Measurements from ENCODE around the gene THAP9.
A peak's percentile ranks its signal among the peaks of the same experiment; 100 is the strongest.
"Not testable (repeated sequence)": the region's sequence is repeated elsewhere in the genome, so short reads cannot be mapped to it uniquely, and the experiment has no call there.

THAP9 gene

GRCh38 chr4:82903737-82904136 lies 3.2 kb downstream of the THAP9 start:
- no peak overlapping the region for H3K4me3 Mint-ChIP-seq
- H3K27me3 Mint-ChIP-seq, result no peaks in the 10 kb centered on the region
- no peak for DNase-seq
- H3K27ac Mint-ChIP-seq, result peak overlapping the region in 1 of 2 donors; percentile 38
- ATAC-seq (replicated peaks), result no peak
- peaks cover 4% of the 10 kb centered on the region in 2 donors for H3K4me1 Mint-ChIP-seq (ENCODE audit: low read depth in 2 of 2)
- peaks cover 15% of the 10 kb centered on the region for H3K36me3 Mint-ChIP-seq (ENCODE audit: insufficient read depth)
- no peaks in the 10 kb centered on the region for H3K9me3 Mint-ChIP-seq

GRCh38 chr4:82905205-82905604 lies 4.7 kb downstream of the THAP9 start:
- H3K27ac Mint-ChIP-seq, result peak overlapping the region; percentile 10 to 35
- H3K36me3 Mint-ChIP-seq (ENCODE audit: insufficient read depth), result peaks cover 15% of the 10 kb centered on the region
- no peaks in the 10 kb centered on the region for H3K9me3 Mint-ChIP-seq
- H3K4me3 Mint-ChIP-seq, result peak overlapping the region; percentile 16 to 22
- DNase-seq, result no peak
- no peaks in the 10 kb centered on the region for H3K27me3 Mint-ChIP-seq
- H3K4me1 Mint-ChIP-seq (ENCODE audit: low read depth in 2 of 2), result peaks cover 4% of the 10 kb centered on the region in 2 donors
- ATAC-seq (replicated peaks), result no peak

GRCh38 chr4:82906469-82906868 lies 5.9 kb downstream of the THAP9 start:
- ATAC-seq (replicated peaks), result no peak
- Mint-ChIP-seq H3K27me3 (no peaks in the 10 kb centered on the region), H3K27ac (peak overlapping the region in 1 of 2 donors; percentile 35), H3K36me3 (ENCODE audit: insufficient read depth) (peaks cover 15% of the 10 kb centered on the region), H3K4me1 (ENCODE audit: low read depth in 2 of 2) (peaks cover 4% of the 10 kb centered on the region in 2 donors), H3K9me3 (no peaks in the 10 kb centered on the region), H3K4me3 (no peak overlapping the region)
- no peak for DNase-seq

GRCh38 chr4:82909326-82909725 lies 8.8 kb downstream of the THAP9 start:
- Mint-ChIP-seq H3K4me1 (ENCODE audit: low read depth in 2 of 2) (peaks cover 4% of the 10 kb centered on the region in 2 donors), H3K36me3 (ENCODE audit: insufficient read depth) (peaks cover 9% of the 10 kb centered on the region), H3K27ac (no peak overlapping the region), H3K4me3 (no peak overlapping the region), H3K27me3 (no peaks in the 10 kb centered on the region), H3K9me3 (no peaks in the 10 kb centered on the region)
- DNase-seq (no peak), ATAC-seq (replicated peaks) (no peak)

- H3K27me3 Mint-ChIP-seq, result no peaks in the 10 kb centered on the region
- H3K27ac Mint-ChIP-seq, result no peak overlapping the region
- H3K4me3 Mint-ChIP-seq, result no peak overlapping the region
- H3K9me3 Mint-ChIP-seq, result no peaks in the 10 kb centered on the region
- H3K36me3 Mint-ChIP-seq (ENCODE audit: insufficient read depth), result no peaks in the 10 kb centered on the region
- ATAC-seq (replicated peaks) (no peak), DNase-seq (no peak)
- no peaks in the 10 kb centered on the region for H3K4me1 Mint-ChIP-seq (ENCODE audit: low read depth in 2 of 2)
Measured at GRCh38 chr4:82913305-82913704, 12.8 kb downstream of the THAP9 start.

GRCh38 chr4:82913968-82914367 lies 13.4 kb downstream of the THAP9 start:
- H3K4me1 Mint-ChIP-seq (ENCODE audit: low read depth in 2 of 2), result not testable (repeated sequence)

GRCh38 chr4:82918091-82918490 lies 17.6 kb downstream of the THAP9 start:
- Mint-ChIP-seq H3K27me3 (no peaks in the 10 kb centered on the region), H3K9me3 (no peaks in the 10 kb centered on the region), H3K4me1 (ENCODE audit: low read depth in 2 of 2) (no peaks in the 10 kb centered on the region), H3K4me3 (no peak overlapping the region), H3K27ac (peak overlapping the region in 1 of 2 donors; percentile 20), H3K36me3 (ENCODE audit: insufficient read depth) (peaks cover 2% of the 10 kb centered on the region)
- ATAC-seq (replicated peaks), result no peak
- no peak for DNase-seq

More at GRCh38 chr4:82913968-82914367, 13.4 kb downstream of the THAP9 start:
- not testable (repeated sequence) for ATAC-seq (replicated peaks); H3K4me3 Mint-ChIP-seq; H3K36me3 Mint-ChIP-seq (ENCODE audit: insufficient read depth); H3K27ac Mint-ChIP-seq; DNase-seq; H3K27me3 Mint-ChIP-seq; H3K9me3 Mint-ChIP-seq

GRCh38 chr4:82919386-82919785 lies 18.9 kb downstream of the THAP9 start:
- H3K36me3 Mint-ChIP-seq (ENCODE audit: insufficient read depth), result peaks cover 2% of the 10 kb centered on the region
- H3K27ac Mint-ChIP-seq, result no peak overlapping the region

GRCh38 chr4:82921795-82922194 lies 21.3 kb downstream of the THAP9 start:
- Mint-ChIP-seq H3K4me3 (no peak overlapping the region), H3K9me3 (no peaks in the 10 kb centered on the region), H3K4me1 (ENCODE audit: low read depth in 2 of 2) (no peaks in the 10 kb centered on the region), H3K36me3 (ENCODE audit: insufficient read depth) (peaks cover 7% of the 10 kb centered on the region), H3K27me3 (no peaks in the 10 kb centered on the region), H3K27ac (peak overlapping the region in 1 of 2 donors; percentile 13)
- no peak for ATAC-seq (replicated peaks)
- no peak for DNase-seq

More at GRCh38 chr4:82919386-82919785, 18.9 kb downstream of the THAP9 start:
- DNase-seq (no peak), ATAC-seq (replicated peaks) (no peak)
- no peaks in the 10 kb centered on the region for H3K4me1 Mint-ChIP-seq (ENCODE audit: low read depth in 2 of 2)
- H3K4me3 Mint-ChIP-seq, result no peak overlapping the region
- H3K9me3 Mint-ChIP-seq, result no peaks in the 10 kb centered on the region
- H3K27me3 Mint-ChIP-seq, result no peaks in the 10 kb centered on the region

GRCh38 chr4:82930848-82931755 lies 30.6 kb downstream of the THAP9 start:
- Mint-ChIP-seq H3K36me3 (ENCODE audit: insufficient read depth) (peaks cover 26% of the 10 kb centered on the region), H3K9me3 (no peaks in the 10 kb centered on the region), H3K4me3 (no peak overlapping the region), H3K27ac (no peak overlapping the region), H3K27me3 (no peaks in the 10 kb centered on the region), H3K4me1 (ENCODE audit: low read depth in 2 of 2) (no peaks in the 10 kb centered on the region)
- DNase-seq (no peak), ATAC-seq (replicated peaks) (no peak)

GRCh38 chr4:82934441-82934840 lies 33.9 kb downstream of the THAP9 start:
- H3K27ac Mint-ChIP-seq, result no peak overlapping the region
- no peak overlapping the region for H3K4me3 Mint-ChIP-seq
- H3K36me3 Mint-ChIP-seq (ENCODE audit: insufficient read depth), result peaks cover 37% of the 10 kb centered on the region
- H3K9me3 Mint-ChIP-seq, result no peaks in the 10 kb centered on the region
- H3K4me1 Mint-ChIP-seq (ENCODE audit: low read depth in 2 of 2), result no peaks in the 10 kb centered on the region
- H3K27me3 Mint-ChIP-seq, result no peaks in the 10 kb centered on the region
- DNase-seq (no peak), ATAC-seq (replicated peaks) (no peak)

GRCh38 chr4:82939414-82939813 lies 38.9 kb downstream of the THAP9 start:
- DNase-seq (no peak), ATAC-seq (replicated peaks) (no peak)
- no peaks in the 10 kb centered on the region for H3K9me3 Mint-ChIP-seq
- no peak overlapping the region for H3K4me3 Mint-ChIP-seq
- peak overlapping the region in 1 of 2 donors; percentile 77 for H3K27ac Mint-ChIP-seq
- H3K4me1 Mint-ChIP-seq (ENCODE audit: low read depth in 2 of 2), result no peaks in the 10 kb centered on the region
- peaks cover 25% of the 10 kb centered on the region for H3K36me3 Mint-ChIP-seq (ENCODE audit: insufficient read depth)
- H3K27me3 Mint-ChIP-seq, result no peaks in the 10 kb centered on the region

- no peaks in the 10 kb centered on the region for H3K4me1 Mint-ChIP-seq (ENCODE audit: low read depth in 2 of 2)
- H3K27me3 Mint-ChIP-seq, result no peaks in the 10 kb centered on the region
- H3K27ac Mint-ChIP-seq, result no peak overlapping the region
- H3K36me3 Mint-ChIP-seq (ENCODE audit: insufficient read depth), result peaks cover 5% of the 10 kb centered on the region
- H3K4me3 Mint-ChIP-seq, result no peak overlapping the region
- ATAC-seq (replicated peaks) (no peak), DNase-seq (no peak)
- H3K9me3 Mint-ChIP-seq, result no peaks in the 10 kb centered on the region
Measured at GRCh38 chr4:82947498-82947897, 47.0 kb downstream of the THAP9 start.

GRCh38 chr4:82948647-82949204 lies 48.2 kb downstream of the THAP9 start:
- H3K27ac Mint-ChIP-seq, result no peak overlapping the region
- no peaks in the 10 kb centered on the region for H3K27me3 Mint-ChIP-seq
- DNase-seq (no peak), ATAC-seq (replicated peaks) (no peak)
- H3K36me3 Mint-ChIP-seq (ENCODE audit: insufficient read depth), result peaks cover 14% of the 10 kb centered on the region
- H3K9me3 Mint-ChIP-seq, result no peaks in the 10 kb centered on the region
- H3K4me1 Mint-ChIP-seq (ENCODE audit: low read depth in 2 of 2), result no peaks in the 10 kb centered on the region
- no peak overlapping the region for H3K4me3 Mint-ChIP-seq

All from effector memory CD8-positive, alpha-beta T cell (primary cell).